Stomach smooth muscle (tissue), 2 donors: Measurements from ENCODE around the gene IGFALS.

Source experiments
- H3K27ac ChIP-seq: one replicate; pipeline ENCODE4 v1.7.0; 2013; ENCODE audit warnings: mild to moderate bottlenecking, low read length, inconsistent platforms
- H3K27me3 ChIP-seq, 2 donors: one replicate each; pipeline ENCODE4 v1.7.0; 2013; ENCODE audit warnings: low read length in 2 of 2; ENCODE audit not compliant: insufficient read depth in 2 of 2, control insufficient read depth in 1 of 2
- H3K36me3 ChIP-seq, 2 donors: one replicate each; pipeline ENCODE4 v1.7.0; 2013; ENCODE audit warnings: low read length in 2 of 2; ENCODE audit not compliant: control insufficient read depth in 2 of 2, insufficient read depth in 2 of 2
- H3K4me1 ChIP-seq: one replicate; pipeline ENCODE4 v1.7.0; 2013; ENCODE audit warnings: low read length; ENCODE audit not compliant: control insufficient read depth, insufficient read depth
- H3K4me3 ChIP-seq, 2 donors: one replicate each; pipeline ENCODE4 v1.7.0; 2013; ENCODE audit warnings: low read length in 2 of 2
- H3K9ac ChIP-seq, 2 donors: one replicate each; pipeline ENCODE4 v1.7.0; 2013; ENCODE audit warnings: low read length in 2 of 2, mild to moderate bottlenecking in 1 of 2
- H3K9me3 ChIP-seq, 2 donors: one replicate each; pipeline ENCODE4 v1.7.0; 2013; ENCODE audit warnings: low read length in 2 of 2; ENCODE audit not compliant: control insufficient read depth in 2 of 2
- donor health status: healthy.
- donor health status: Pancreatic carcinoma.

IGFALS gene

DNA sequence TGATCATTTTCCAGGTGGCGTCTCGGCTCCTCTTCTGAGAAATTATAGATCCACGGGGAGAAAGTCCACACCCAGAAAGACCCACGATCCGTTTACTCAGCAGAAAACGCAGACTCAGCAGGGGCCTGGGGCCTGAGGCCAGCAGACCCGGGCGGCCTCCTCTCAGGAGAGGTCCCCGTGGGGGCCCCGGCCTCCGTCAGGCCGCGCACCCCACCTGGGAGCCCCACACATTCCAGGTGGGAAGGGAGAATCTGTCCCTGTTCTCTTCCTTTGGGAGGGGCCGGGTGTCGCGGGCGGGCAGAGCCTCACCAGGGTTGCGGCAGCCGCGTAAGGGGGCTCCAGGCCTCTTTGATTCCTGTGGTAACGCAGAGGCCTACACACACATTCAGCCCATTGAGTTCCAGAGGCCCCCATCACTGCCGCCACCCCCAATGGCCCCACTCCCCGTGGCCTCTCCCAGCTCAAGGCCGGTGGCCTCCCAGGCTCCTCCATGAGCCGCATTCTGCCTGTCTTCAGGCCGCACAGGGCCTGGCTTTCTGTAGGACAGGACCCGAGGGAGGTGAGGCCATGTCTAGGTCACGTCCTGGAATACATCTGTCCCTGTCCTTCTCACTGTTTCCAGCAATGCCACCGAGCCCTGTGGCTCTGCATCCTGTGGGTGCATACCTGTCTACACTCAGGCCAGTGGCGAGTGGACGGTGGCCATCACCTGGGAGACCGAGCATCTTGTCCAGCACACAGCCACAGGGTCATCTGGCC, 1.6 kb upstream of the IGFALS start:
- Histone ChIP-seq H3K4me1 (no peaks in the 10 kb centered on the region), H3K9ac (no peak overlapping the region), H3K27ac (no peak overlapping the region), H3K36me3 (no peaks in the 10 kb centered on the region), H3K4me3 (no peak overlapping the region), H3K9me3 (no peaks in the 10 kb centered on the region), H3K27me3 (no peaks in the 10 kb centered on the region)

- Histone ChIP-seq H3K36me3 (peaks cover 0 to 2% of the 10 kb centered on the region in 2 donors), H3K27me3 (no peaks in the 10 kb centered on the region), H3K9ac (no peak overlapping the region), H3K4me1 (no peaks in the 10 kb centered on the region), H3K9me3 (no peaks in the 10 kb centered on the region), H3K4me3 (no peak overlapping the region), H3K27ac (no peak overlapping the region)
Observed at GRCh38 chr16:1794221-1794871, 841 bp upstream of the IGFALS start.

GRCh38 chr16:1792836-1793577, 498 bp downstream of the IGFALS start:
- Histone ChIP-seq H3K9me3 (no peaks in the 10 kb centered on the region), H3K27ac (no peak overlapping the region), H3K4me1 (no peaks in the 10 kb centered on the region), H3K36me3 (peaks cover 8 to 9% of the 10 kb centered on the region in 2 donors), H3K27me3 (no peaks in the 10 kb centered on the region), H3K4me3 (no peak overlapping the region), H3K9ac (no peak overlapping the region)

- H3K27ac ChIP-seq = no peak overlapping the region
- no peak overlapping the region for H3K4me3 ChIP-seq
- no peaks in the 10 kb centered on the region for H3K27me3 ChIP-seq
- no peak overlapping the region for H3K9ac ChIP-seq
- peaks cover 9 to 11% of the 10 kb centered on the region in 2 donors for H3K36me3 ChIP-seq
- no peaks in the 10 kb centered on the region for H3K9me3 ChIP-seq
- no peaks in the 10 kb centered on the region for H3K4me1 ChIP-seq
Observed at GRCh38 chr16:1791943-1792812, 1.3 kb downstream of the IGFALS start.

DNA sequence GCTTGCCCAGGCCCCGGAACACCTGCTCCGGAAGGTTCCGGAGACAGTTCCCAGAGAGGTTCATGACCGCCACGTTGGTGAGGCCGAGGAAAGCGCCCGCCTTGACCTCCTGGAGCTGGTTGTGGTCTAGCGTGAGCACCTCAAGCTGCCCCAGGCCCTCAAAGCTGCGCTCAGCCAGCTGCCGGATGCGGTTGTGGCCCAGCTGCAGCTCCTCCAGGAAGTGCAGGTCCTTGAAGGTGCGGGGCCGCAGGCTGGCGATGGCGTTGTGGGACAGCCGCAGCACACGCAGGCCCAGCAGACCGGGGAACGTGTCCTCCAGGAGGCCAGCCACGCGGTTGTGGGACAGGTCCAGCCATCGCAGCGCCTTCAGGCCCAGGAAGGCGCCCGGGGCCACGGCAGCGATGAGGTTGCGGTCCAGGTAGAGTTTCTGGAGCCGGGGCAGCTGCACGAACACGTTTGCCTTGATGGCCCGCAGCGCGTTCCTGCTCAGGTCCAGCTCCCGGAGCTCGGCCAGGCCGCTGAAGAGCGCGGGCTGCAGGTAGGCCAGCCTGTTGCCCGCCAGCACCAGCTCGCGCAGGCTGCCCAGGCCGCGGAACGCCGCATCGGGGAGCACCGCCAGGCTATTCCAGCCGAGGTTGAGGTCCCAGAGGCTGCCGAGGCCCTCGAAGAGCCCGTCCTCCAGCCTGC, 2.1 kb downstream of the IGFALS start:
- no peaks in the 10 kb centered on the region for H3K27me3 ChIP-seq
- no peak overlapping the region for H3K27ac ChIP-seq
- peaks cover 11 to 15% of the 10 kb centered on the region in 2 donors for H3K36me3 ChIP-seq

DNA sequence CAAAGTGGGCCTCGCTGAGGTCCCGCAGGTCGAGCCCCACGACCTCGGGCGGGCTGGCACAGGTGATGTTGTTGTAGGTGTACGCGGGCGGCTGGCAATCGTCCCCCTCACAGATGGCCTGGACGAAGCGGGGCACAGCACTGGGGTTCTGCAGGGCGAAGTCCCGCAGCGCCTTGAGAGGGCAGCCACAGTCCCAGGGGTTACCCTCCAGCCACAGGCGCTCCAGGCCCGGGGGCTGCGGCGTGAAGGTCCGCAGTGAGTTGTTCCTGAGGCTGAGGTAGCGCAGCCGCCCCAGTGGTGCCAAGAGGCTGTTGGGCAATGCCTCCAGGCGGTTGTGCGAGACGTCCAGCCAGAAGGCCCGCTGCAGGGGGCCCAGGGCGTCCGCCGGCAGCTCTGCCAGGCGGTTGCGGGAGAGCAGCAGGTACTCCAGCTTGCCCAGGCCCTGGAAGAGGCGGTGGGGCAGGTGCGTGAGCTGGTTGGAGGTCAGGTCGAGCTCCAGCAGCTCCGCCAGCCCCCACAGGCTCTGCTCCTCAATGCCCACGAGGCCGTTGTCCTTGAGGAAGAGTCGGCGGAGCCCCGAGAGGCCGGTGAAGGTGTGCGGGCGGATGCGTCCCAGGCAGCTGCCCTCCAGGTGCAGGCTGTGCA, 2.8 kb downstream of the IGFALS start:
- Histone ChIP-seq H3K27me3 (no peaks in the 10 kb centered on the region), H3K9me3 (no peaks in the 10 kb centered on the region), H3K4me1 (peaks cover under 1% of the 10 kb centered on the region), H3K9ac (no peak overlapping the region), H3K4me3 (no peak overlapping the region), H3K36me3 (peaks cover 11 to 18% of the 10 kb centered on the region in 2 donors), H3K27ac (no peak overlapping the region)

More for the DNA sequence above, 2.1 kb downstream of the IGFALS start:
- Histone ChIP-seq H3K4me1 (no peaks in the 10 kb centered on the region), H3K9ac (no peak overlapping the region), H3K9me3 (no peaks in the 10 kb centered on the region), H3K4me3 (no peak overlapping the region)

DNA sequence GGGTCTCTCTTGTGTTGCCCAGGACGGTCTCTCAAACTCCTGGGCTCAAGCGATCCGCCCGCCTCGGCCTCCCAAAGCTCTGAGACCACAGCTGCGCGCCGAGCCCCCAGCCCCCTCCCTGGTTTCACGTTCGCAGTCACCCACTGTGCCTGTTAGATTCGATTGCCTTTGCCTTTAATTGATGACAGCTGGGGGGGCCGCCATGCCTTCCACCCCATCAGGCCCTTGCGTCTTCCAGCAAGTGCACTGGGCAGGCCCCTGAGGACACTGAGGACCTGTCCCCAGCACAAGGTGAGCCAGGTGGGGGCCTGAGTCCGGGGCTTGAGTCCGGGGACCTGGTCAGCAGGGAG, 3.3 kb downstream of the IGFALS start:
- Histone ChIP-seq H3K9me3 (no peaks in the 10 kb centered on the region), H3K4me3 (no peak overlapping the region), H3K9ac (no peak overlapping the region), H3K4me1 (peaks cover 4% of the 10 kb centered on the region), H3K36me3 (peaks cover 13 to 18% of the 10 kb centered on the region in 2 donors), H3K27me3 (no peaks in the 10 kb centered on the region), H3K27ac (no peak overlapping the region)

DNA sequence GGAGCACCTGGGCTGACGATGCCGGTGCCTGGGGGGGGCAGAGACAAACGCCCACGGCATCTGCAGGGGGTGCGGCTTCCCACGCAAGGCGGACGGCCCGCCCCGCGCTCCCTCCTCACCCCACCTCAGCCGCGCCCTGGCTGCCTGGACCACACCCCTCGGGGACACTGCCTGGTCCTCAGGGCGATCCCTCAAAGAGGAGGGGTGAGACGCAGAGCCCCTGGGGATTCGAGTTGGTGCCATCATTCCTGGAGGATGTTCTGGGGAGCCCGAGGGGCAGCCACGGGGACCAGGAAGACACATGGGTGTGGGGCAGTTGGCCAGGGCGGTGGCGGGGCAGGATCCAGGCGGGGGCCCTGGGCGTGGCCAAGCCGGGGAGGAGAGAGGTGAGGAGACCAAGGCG, 3.9 kb downstream of the IGFALS start:
- H3K9me3 ChIP-seq = no peaks in the 10 kb centered on the region
- no peaks in the 10 kb centered on the region for H3K27me3 ChIP-seq
- H3K27ac ChIP-seq = no peak overlapping the region
- no peak overlapping the region for H3K4me3 ChIP-seq
- H3K4me1 ChIP-seq = peaks cover 8% of the 10 kb centered on the region
- peaks cover 14 to 20% of the 10 kb centered on the region in 2 donors for H3K36me3 ChIP-seq
- H3K9ac ChIP-seq = no peak overlapping the region

DNA sequence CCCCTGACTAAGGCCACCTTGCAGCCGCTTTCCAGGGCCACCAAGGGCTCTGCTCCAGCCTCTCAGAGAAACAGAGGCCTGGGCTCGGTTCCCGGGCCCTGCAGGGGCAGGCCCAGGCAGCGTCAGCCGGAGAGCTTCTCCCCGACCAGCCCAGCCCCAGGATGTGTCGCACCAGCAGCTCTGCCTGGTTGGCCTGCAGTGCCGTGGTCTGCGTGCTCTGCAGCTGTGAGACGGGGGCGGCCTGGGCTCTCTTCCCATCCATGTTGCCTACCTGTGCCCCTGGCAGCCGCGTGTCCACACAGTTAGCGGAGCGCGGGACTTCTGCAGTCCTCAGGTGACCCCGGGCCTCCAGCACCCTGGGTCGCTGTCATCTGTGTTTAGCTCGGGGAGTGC, 4.8 kb downstream of the IGFALS start:
- Histone ChIP-seq H3K4me3 (no peak overlapping the region), H3K27me3 (no peaks in the 10 kb centered on the region), H3K36me3 (peaks cover 14 to 20% of the 10 kb centered on the region in 2 donors), H3K4me1 (peaks cover 14% of the 10 kb centered on the region), H3K27ac (no peak overlapping the region), H3K9ac (no peak overlapping the region), H3K9me3 (no peaks in the 10 kb centered on the region)
